SHP77 (cell line): ENCODE data around the gene ARID5B.
"Not testable (repeated sequence)": the region's sequence is repeated elsewhere in the genome, so short reads cannot be mapped to it uniquely, and the experiment has no call there.

Experiments
- DNase-seq, 2 experiments: peaks; one replicate each; lab custom pipeline; 2025; lab: John Stamatoyannopoulos, UW

ARID5B gene

DNA sequence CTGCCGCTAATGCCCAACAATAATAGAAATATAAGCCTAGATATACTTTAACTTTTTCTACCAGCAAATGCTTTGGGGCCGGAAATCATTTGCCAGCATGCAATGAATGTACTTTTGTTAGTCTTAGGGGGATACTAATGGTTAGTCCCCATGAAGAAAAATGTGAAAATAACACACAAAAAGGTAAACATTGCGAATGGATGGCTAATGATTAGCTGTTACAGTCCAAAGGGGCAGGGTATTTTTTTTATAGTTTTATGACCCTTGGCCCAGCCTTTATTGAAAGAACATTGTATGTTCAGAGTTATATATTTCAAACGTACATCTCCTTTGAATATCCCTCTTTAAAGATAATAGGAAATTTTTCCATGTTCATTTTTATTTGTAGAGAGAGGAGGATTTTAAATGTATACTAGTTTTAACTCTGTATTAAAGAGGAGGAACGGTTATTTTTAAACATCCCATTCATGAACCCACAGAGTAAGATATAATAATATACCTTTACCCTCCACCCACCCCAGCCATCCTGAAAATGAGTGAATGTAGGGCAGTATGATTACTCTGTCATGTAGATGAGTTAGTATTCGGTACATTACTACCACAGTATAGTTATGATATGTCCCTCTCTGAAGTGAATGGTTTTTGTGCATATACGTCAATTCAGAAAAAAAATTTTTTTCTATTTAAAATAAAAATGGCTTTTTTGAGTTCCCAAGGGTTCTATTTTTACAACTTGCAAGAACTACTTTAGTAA, 63.6 kb downstream of the ARID5B start:
- no peak for DNase-seq

DNA sequence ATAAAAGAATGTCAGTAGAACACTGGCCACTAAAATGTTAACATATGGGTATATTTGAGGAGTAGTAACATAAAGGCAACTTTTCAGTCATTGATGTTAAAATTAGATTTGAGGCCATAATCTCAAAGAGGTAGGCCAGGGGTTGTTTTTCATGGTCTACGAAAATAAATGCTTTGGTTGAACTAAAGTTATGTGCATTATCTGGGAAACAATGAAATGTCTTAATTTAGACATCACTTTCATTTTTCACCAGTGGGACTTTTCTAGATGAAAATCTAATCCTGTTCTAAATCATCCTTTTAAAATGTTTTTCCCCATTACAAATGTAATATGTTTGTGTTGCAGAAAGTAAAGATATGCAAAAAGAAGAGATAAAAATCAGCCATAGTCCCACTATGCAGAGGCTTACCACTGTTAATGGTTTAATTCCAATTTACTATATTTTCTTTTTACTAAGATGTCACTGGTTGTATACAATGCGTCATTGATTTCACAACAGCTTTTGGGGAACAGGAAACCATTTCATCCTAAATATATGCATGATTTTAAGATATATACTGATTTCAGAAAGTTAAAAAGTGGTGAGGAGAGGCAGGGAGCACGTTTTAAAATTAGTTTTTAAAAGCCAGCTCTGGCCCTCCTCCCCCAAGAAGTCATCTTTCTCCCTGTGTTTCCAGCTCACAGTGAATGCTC, 64.3 kb downstream of the ARID5B start:
- DNase-seq, result no peak

DNA sequence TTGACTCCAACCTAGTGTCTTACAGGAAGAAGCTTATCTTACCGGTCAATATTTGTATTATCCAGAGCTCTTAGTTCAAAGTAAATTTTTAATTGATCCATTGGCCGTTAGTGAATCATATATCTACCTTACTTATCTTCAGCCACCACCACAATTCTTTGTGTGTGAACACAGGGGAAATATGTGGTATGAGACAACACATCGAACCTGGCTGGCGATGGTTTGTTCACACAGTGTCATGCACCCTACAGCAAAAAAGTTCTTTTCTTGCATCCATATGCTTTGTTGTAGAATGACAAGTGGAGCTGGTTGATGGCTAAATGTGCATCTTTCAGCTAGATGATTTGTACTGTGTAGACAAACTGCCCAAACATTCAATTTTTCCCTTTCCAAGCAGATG, 65.8 kb downstream of the ARID5B start:
- DNase-seq, result no peak

DNA sequence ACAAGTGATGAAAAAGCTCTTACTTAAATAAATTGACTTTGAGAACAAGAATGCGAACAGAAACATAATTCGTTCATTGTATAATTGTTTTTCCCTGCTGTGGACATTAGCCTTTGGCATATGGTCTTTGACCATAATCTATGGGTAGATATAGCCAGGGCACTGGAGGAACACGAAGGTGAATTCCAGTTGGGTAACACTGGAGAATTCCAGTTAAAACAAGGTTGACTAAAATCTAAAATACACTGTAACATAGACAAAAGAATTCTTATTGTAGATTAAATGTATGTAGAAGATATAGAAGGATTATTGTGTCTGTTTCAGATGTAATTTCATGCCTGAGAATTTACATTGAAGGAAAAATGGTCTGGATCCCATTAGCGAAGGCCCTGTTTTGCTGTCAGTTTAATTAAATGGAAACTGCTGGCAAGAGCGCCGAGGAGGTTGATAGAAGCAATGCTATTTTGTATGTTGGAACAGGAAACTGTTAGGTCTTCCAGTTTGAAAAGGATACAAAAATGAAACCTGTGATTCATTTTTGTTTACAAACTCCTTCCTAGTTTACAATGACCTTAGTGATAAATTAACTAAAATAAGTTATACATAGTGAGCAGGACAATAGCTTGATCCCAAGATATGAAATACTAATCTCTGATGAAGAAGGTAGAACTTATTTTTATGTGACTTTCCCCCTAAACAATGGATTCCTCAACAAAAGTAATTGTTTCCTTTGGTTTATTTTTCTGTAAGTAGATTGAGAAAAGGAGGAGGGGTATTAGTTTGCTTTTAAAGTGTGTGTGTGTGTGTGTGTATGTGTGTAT, 68.9 kb downstream of the ARID5B start:
- DNase-seq, result no peak

DNA sequence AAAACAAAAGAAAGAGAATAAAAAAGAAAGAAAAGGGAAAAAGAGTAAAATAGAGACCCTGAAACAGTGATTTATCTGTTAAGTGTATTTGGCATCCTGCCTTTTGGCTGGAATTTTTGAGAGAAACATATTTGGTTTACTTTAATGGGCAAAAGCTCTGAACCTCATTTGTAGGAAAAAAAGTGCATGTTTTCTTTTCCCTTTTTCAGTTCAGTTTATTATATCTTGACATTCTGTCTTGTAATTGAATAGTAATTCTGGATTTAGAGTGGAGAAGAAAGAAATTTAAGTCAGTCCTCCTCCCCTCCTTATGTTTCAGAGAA, 69.5 kb downstream of the ARID5B start:
- no peak for DNase-seq

DNA sequence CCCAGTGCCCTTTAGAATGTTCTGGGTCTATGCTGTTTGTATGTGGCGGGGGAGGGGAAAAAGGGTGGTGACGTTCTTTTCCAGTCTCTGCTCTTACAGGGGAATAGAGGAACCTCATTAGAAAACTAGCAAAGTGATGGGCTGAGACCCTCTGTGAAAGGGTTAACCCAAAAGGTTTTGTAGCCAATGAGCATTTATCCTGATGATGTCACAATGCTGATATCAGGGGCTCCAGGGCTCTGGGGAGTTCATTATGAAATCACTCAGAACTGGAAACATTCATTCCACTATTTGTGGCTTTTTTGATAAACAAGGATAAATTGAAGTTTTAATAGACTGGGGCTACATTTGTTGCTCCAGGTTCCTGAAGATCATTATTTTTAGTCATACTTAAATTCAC, 71.7 kb downstream of the ARID5B start:
- DNase-seq, result no peak

DNA sequence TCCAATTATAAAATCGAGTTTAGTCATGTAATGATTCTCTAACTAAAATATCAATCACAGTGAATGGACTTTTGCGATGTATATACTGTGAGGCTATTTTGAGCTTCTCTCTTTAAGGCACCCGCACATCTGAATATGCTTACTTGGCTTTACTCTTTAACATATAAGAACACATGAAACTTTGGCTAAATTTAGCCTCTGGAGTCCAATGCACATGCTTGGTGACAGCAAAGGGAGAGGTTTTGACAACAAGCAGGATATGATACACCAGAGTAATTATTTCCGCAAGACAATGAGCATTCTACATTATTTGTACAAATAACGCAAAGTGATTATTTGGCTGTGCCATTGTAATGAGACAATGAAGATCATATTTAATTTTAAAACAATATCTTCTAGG, 72.4 kb downstream of the ARID5B start:
- no peak for DNase-seq

DNA sequence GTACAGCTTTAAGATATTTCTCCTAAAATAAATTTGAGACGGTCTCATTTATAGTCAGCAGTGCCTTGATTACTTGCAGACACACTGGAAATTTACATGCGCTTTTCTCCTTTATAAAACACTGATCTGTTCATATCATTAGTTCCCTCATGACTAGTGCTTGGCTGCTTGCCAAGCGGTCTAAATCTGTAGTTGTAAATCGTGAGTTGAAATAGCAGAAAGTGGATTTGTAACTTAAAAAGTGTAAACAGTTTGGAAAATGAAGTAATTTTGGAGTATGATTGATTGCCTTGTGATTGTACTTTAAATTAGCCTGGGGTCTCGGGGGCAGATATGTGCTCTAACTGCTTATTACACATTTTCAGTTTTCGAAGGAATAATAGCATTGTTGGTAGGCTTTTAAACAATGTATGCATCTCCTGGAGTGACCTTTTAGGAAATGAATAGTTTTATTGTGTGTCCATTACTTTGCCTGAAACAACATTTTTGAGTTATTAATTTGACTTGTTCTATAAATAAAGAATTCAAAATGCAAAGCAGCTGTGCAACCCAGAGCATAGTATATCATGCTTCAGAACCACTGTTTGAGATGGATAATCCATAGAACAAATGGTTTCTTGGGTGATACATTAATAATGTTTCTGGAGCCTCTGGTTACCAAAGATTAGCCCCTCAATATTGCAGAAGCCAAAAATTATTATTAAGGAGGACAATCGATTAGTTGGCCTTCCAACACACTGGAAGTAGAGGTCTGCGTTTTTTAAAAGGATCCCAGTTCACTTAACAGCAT, 73.3 kb downstream of the ARID5B start:
- DNase-seq, result peak in 1 of 2 experiments; percentile 14

DNA sequence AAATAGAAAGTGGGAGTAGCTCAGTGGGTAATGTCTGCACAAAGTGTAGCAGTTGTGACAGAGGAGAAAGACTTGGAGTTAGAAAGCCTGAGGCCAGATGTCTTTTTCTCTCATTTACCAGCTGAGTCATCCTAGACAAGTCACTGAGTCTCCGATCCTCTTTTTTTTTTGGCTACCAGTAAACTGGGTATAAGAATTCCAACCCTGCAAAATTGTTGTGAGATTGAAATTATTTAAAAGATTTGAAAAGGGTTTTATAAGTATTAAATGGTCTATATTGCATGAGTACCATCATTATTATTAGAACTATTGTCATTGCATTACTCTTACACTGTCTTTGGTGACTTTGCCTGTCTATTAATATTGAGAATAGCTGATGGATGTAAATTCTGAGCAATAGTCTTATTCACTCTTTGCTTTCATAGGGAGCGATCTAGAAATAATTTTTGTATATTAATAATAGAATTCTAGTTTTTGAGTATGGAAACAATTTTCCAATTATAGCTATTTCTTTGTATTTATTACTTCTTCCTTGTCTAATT, 74.0 kb downstream of the ARID5B start:
- DNase-seq, result no peak

DNA sequence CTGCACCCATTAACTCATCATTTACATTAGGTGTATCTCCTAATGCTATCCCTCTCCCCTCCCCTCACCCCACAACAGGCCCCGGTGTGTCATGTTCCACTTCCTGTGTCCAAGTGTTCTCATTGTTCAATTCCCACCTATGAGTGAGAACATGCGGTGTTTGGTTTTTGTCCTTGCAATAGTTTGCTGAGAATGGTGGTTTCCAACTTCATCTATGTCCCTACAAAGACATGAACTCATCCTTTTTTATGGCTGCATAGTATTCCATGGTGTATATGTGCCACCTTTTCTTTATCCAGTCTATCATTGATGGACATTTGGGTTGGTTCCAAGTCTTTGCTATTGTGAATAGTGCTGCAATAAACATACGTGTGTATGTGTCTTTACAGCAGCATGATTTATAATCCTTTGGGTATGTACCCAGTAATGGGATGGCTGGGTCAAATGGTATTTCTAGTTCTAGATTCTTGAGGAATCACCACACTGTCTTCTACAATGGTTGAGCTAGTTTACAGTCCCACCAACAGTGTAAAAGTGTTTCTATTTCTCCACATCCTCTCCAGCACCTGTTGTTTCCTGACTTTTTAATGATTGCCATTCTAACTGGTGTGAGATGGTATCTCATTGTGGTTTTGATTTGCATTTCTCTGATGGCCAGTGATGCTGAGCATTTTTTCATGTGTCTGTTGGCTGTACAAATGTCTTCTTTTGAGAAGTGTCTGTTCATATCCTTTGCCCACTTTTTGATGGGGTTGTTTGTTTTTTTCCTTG, 75.6 kb downstream of the ARID5B start:
- not testable (repeated sequence) for DNase-seq

DNA sequence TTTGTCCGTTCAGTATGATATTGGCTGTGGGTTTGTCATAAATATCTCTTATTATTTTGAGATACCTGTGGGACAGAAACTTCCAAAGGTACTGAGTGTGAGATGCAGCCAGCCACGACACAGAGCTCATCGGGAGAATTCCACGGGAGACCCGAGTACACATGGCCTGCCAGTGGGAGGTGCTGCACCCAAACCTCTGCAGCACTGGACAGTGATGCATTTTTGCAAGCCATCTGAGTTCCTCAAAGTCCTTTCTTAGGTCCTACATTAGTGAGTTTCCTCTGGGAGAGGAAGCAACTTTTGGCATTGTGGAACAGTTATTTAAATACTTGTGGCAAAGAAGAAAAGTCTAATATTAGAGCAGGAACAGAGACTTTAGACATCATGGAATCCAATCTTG, 77.5 kb downstream of the ARID5B start:
- DNase-seq, result no peak

DNA sequence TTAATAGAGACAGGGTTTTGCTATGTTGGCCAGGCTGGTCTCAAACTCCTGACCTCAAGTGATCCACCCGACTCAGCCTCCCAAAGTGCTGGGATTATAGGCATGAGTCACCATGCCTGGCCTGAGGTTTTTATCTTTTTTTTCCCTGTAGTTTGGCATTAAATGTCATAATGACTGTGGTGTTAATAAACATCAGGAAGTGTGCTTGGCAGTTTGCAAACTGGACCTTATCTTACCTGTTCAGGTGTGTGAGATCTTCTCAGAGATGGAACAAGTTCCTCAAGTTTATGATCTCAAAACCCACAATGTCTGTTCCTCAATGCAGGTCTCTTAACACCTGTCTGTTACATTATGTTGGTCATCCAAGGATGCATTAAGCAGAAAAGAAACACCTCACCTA, 80.0 kb downstream of the ARID5B start:
- no peak for DNase-seq

DNA sequence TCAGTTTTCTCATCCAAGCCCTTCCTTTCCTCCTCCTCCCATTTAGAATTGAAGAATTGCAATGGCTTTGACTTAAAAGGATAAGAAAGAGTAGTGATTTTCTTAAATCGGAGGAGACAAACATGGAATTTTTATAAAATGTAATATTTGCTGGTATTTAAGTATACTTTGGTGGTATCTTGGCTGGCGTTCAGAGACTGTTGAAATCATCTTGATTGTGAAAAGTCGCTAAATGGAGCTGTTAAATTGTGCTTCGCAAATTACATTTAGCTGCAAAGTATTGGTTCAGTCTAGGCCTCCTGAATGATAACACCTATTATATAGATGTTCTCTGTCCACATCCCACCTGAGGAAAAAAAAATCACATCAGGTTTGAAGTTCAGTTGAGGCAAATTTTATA, 81.8 kb downstream of the ARID5B start:
- DNase-seq, result no peak

DNA sequence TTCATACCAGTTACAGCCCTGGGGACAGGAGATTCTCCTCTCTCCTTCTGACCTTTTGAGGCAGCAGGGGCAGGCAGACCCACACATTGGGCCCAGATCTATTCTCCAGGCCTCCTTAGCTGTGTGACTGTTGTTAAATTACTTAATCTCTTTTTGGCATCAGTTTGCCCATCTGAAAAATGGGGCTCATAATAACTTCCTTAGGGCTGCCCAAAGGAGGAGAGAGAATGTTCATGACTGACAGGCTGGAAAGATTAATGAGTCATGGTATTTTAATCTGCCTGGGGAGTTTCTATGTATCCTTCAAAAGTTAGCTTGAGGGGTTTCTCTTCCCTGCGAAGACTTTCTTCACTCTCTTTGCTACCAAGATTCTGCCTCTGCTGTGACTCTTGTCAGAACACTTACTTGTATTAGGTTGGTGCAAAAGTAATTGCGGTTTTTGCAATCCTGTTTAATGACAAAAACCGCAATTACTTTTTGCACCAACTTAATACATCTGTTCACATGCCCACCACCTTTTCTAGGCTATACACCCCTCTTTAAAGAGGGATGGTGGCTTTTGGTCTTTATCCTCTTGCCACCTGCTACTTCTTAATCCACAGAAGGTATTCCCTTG, 83.4 kb downstream of the ARID5B start:
- DNase-seq, result no peak

DNA sequence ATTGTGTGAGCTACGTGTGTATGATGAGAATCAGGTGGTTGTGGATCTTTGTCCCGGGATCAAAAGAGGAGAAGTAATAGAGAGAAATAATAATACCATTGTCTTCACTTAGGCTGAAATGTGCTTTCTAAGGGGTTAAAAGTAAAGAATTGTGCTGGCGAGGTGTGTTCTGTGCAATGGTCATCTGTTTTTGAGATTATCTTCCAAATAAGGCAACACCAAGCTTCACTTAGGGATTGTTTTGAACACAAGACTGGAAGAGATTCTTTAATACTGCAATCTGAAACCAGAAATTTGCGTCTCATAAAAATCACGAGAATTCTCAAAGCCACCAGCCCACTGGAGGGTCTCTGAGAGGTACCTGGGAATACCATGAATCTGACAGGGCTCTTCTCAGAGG, 84.2 kb downstream of the ARID5B start:
- DNase-seq, result no peak

DNA sequence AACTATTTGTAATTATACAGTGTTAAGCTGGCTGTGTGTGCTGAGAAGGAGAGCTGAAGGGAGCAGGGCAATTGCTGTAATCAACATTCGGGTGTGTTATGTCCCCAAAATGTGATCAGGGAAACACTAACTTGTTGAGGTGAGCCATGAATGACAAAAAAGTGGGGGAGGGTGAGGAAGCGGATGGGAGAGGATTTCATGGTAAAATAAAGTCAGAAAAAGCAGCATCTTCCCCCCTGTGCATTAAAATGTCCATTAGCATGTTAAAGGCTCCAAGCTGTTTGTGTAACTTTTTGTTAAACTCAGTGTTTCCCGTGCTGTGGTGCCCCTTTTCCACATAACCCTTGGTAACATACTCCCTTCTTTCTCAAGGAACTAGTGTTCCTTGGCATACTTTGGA, 84.9 kb downstream of the ARID5B start:
- no peak for DNase-seq

DNA sequence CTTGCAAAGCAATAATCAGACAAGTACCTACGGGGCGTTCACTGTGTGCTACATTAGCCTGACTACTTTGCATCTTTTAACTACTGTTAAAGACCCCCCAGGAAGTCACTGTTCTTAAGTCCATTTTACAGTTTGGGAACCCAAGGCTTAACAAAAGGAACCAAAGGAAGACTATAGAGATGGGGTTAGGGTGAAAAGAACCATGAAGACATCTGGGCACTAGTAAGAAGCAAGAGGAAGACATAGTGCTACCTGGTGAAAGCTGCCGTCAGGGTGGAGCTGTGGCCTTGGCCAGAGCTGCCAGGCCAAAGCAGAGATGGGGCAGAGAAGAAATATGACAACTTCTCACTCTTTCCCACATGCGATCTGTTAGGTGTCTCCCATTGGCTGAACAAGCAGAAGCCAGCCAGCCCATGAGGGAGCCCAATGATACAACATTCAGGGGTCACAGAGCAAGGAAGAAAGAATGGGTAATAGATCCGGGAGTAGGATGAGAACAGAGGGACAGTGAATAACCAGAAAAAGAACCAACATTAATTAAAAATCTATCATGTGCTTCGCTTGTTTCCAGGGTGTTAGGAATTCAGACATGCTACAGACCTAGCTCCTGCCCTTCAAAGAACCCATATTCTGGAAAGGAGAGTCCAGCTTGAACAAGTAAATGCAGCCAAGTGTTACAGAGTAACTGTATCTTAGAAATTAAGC, 85.4 kb downstream of the ARID5B start:
- no peak for DNase-seq

DNA sequence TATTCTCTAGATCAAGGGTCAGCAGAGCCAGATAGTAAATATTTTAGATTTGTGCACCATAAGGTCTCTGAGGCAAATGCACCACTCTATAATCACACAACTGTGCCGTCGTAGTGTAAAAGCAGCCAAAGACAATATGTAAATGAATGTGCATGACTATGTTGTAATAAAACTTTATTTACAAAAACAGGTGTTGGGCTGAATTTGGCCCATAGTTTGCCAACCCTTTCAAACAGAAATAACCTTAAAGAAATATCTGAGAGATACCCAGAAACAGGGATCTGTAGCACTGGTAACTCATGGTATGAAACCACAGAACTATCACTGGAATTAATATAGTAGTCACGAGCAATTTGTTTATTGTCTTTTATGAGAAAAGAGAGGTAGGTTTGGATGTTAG, 86.0 kb downstream of the ARID5B start:
- DNase-seq, result no peak

DNA sequence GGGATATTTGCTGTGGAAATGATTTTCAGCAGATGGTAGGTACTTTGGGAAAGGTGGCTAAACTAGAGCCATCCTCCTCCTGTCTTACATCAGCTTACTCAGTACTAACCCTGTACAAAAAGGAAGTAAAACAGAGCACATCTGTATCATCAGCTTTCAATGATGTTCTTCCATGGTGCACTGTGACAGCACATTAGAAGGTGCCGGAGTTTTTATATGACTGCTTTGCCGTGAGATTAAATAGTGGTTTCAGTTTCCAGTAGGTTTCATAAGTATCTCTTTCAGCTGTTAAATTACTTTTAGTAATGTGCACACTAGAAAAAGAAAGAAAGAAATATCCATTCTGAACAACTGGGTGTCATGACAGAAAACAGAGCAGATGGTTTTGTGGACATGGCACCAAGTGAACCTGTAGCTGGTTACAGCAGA, 86.5 kb downstream of the ARID5B start:
- no peak for DNase-seq
